Lower lobe of right lung (tissue), 2 donors: ENCODE measurements around the gene PLD4. TPM values are rescaled to one million over a fixed set of nuclear protein-coding genes. Genes with fewer than 3 reads are reported as not detected.

Experiments
- ATAC-seq, 2 donors: fragments of 200-7000 bp; cut with Tn5 transposase; one replicate each; pipeline ENCODE4 v1.9.1; 2020 to 2022; ENCODE audit warnings: mild to moderate bottlenecking in 2 of 2, moderate library complexity in 2 of 2
- DNase-seq: peaks from one replicate; pipeline ENCODE4 v3.0.0-alpha.2; 2020
- H3K27ac ChIP-seq: fragments of 200-600 bp; one replicate; pipeline ENCODE4 v1.8.0; 2022
- H3K27me3 ChIP-seq: fragments of 200-600 bp; one replicate; pipeline ENCODE4 v1.8.0; 2022; ENCODE audit warnings: low read depth
- H3K36me3 ChIP-seq: fragments of 200-600 bp; one replicate; pipeline ENCODE4 v1.8.0; 2022; ENCODE audit warnings: mild to moderate bottlenecking
- H3K4me1 ChIP-seq: fragments of 200-600 bp; one replicate; pipeline ENCODE4 v1.8.0; 2022
- H3K4me3 ChIP-seq: fragments of 200-600 bp; one replicate; pipeline ENCODE4 v1.8.0; 2022; ENCODE audit warnings: mild to moderate bottlenecking
- H3K9me3 ChIP-seq: fragments of 200-600 bp; one replicate; pipeline ENCODE4 v1.8.0; 2022
- CTCF ChIP-seq: fragments of 200-600 bp; IDR thresholded peaks from one replicate; pipeline ENCODE4 v1.8.0; 2022; ENCODE audit warnings: antibody characterized with exemption, mild to moderate bottlenecking
- intact Hi-C: fragments of 100-400 bp; cut with DNase I; formaldehyde crosslinking; loops from one replicate; pipeline ENCODE4 v1.11.0; 2022
- total RNA-seq: library from RNA; stranded (reverse); fragmentation: NEBNext Ultra II Directional; extraction: Animal tissue kit (Norgen Biotek cat#: 25700); gene quantifications from one replicate; pipeline ENCODE4 v1.2.1, GENCODE V29; 2021
- donor health status: DM: no; HTN: yes; CAD: no; lungs with severe emphysema.

The PLD4 gene
- total RNA-seq, 1 donor from 2014 or later: 1.2 TPM

- no peak for ATAC-seq
- Histone ChIP-seq H3K27me3 (peaks cover 6% of the 10 kb centered on the region), H3K27ac (no peak overlapping the region), H3K4me3 (no peak overlapping the region), H3K9me3 (no peaks in the 10 kb centered on the region), H3K4me1 (peaks cover 20% of the 10 kb centered on the region), H3K36me3 (no peaks in the 10 kb centered on the region)
- intact Hi-C loops: no loop called here
- no peak for TF ChIP-seq CTCF
- DNase-seq: no peak
Observed at GRCh38 chr14:104935955-104936354, 11.3 kb downstream of the PLD4 start.

- no peak for ATAC-seq
- H3K27ac ChIP-seq: no peak overlapping the region
Observed at GRCh38 chr14:104936361-104937155, 11.9 kb downstream of the PLD4 start.

GRCh38 chr14:104937161-104937560 is 12.5 kb downstream of the PLD4 start:
- ATAC-seq: no peak
- no peak overlapping the region for H3K4me3 ChIP-seq
- H3K27me3 ChIP-seq: peaks cover 6% of the 10 kb centered on the region
- H3K4me1 ChIP-seq: peaks cover 15% of the 10 kb centered on the region
- TF ChIP-seq CTCF: no peak
- H3K9me3 ChIP-seq: no peaks in the 10 kb centered on the region
- H3K36me3 ChIP-seq: no peaks in the 10 kb centered on the region
- H3K27ac ChIP-seq: no peak overlapping the region
- intact Hi-C loops: no loop called here
- no peak for DNase-seq

More at GRCh38 chr14:104936361-104937155, 11.9 kb downstream of the PLD4 start:
- TF ChIP-seq CTCF: no peak
- H3K36me3 ChIP-seq: no peaks in the 10 kb centered on the region
- no peak for DNase-seq
- H3K4me3 ChIP-seq: no peak overlapping the region
- H3K9me3 ChIP-seq: no peaks in the 10 kb centered on the region
- H3K4me1 ChIP-seq: peaks cover 20% of the 10 kb centered on the region
- intact Hi-C loops: no loop called here
- peaks cover 6% of the 10 kb centered on the region for H3K27me3 ChIP-seq

GRCh38 chr14:104937694-104938365 is 13.2 kb downstream of the PLD4 start:
- H3K27me3 ChIP-seq: peaks cover 6% of the 10 kb centered on the region
- H3K27ac ChIP-seq: no peak overlapping the region
- peaks cover 9% of the 10 kb centered on the region for H3K4me1 ChIP-seq
- DNase-seq (no peak), ATAC-seq (no peak)
- H3K36me3 ChIP-seq: no peaks in the 10 kb centered on the region
- H3K9me3 ChIP-seq: no peaks in the 10 kb centered on the region
- no peak for TF ChIP-seq CTCF
- intact Hi-C loops: no loop called here
- no peak overlapping the region for H3K4me3 ChIP-seq

GRCh38 chr14:104938436-104938835 is 13.8 kb downstream of the PLD4 start:
- no peak for ATAC-seq
- no peaks in the 10 kb centered on the region for H3K36me3 ChIP-seq
- peaks cover 5% of the 10 kb centered on the region for H3K4me1 ChIP-seq
- TF ChIP-seq CTCF: no peak
- H3K4me3 ChIP-seq: no peak overlapping the region
- peaks cover 6% of the 10 kb centered on the region for H3K27me3 ChIP-seq
- no peak for DNase-seq
- H3K27ac ChIP-seq: no peak overlapping the region
- no peaks in the 10 kb centered on the region for H3K9me3 ChIP-seq
- intact Hi-C loops: no loop called here
